ENCODE results near the gene ALKBH3.

DNA sequence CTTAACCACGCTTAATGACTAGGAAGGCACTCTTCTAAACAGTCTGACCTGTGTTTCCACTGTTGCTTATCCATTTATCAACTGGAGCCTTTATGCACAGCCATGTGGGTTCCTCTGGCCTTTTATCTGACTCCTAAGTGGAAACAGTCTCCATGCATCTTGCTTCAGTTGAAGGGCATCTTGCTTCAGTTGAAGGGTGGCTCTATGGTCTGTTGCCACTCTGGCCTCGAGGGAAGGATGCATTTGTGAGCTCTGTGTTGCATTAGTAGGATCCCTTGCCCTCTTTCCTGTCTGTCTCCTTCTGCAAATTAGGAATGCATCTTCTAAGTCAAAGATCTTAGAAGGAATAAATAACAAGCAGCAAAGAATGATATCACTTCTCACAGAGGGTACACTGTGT lies 36.0 kb downstream of the ALKBH3 start:
- TF ChIP-seq EZH2phosphoT487 (IDR thresholded peaks at IDR 0.05; ENCODE audit: borderline replicate concordance) = no peak
- no peak for TF ChIP-seq EZH2 (IDR thresholded peaks at IDR 0.05)
- TF ChIP-seq, protein P1, sequence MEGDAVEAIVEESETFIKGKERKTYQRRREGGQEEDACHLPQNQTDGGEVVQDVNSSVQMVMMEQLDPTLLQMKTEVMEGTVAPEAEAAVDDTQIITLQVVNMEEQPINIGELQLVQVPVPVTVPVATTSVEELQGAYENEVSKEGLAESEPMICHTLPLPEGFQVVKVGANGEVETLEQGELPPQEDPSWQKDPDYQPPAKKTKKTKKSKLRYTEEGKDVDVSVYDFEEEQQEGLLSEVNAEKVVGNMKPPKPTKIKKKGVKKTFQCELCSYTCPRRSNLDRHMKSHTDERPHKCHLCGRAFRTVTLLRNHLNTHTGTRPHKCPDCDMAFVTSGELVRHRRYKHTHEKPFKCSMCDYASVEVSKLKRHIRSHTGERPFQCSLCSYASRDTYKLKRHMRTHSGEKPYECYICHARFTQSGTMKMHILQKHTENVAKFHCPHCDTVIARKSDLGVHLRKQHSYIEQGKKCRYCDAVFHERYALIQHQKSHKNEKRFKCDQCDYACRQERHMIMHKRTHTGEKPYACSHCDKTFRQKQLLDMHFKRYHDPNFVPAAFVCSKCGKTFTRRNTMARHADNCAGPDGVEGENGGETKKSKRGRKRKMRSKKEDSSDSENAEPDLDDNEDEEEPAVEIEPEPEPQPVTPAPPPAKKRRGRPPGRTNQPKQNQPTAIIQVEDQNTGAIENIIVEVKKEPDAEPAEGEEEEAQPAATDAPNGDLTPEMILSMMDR (IDR thresholded peaks at IDR 0.05 in 2 of 3, conservative IDR thresholded peaks at IDR 0.05 in 1 of 3; ENCODE audit: borderline replicate concordance in 1 of 3, insufficient read depth in 1 of 3, low read depth in 2 of 3, low read length in 2 of 3) = no peak
- no peak for TF ChIP-seq FOSL1 (IDR thresholded peaks at IDR 0.05; ENCODE audit: low read depth)
